SU-DHL-6 (cell line): ENCODE data around the gene MFAP5.

Experiments
- EZH2phosphoT487 ChIP-seq: fragments of 200-600 bp; sonication (generic), shearing (Covaris generic); conservative IDR thresholded peaks from 2 replicates; pipeline ENCODE4 v1.6.1; 2018; ENCODE audit warnings: mild to moderate bottlenecking, antibody characterized with exemption, low read length, moderate library complexity, mixed read lengths
- TF ChIP-seq, protein P1 (sequence below): fragments of 200-600 bp; sonication (generic); IDR thresholded peaks from one replicate; pipeline ENCODE4 v1.5.1; 2017; ENCODE audit warnings: antibody characterized with exemption, mild to moderate bottlenecking, low read length, moderate library complexity; ENCODE audit not compliant: insufficient read depth, poor library complexity, severe bottlenecking

- TF ChIP-seq, protein P1, sequence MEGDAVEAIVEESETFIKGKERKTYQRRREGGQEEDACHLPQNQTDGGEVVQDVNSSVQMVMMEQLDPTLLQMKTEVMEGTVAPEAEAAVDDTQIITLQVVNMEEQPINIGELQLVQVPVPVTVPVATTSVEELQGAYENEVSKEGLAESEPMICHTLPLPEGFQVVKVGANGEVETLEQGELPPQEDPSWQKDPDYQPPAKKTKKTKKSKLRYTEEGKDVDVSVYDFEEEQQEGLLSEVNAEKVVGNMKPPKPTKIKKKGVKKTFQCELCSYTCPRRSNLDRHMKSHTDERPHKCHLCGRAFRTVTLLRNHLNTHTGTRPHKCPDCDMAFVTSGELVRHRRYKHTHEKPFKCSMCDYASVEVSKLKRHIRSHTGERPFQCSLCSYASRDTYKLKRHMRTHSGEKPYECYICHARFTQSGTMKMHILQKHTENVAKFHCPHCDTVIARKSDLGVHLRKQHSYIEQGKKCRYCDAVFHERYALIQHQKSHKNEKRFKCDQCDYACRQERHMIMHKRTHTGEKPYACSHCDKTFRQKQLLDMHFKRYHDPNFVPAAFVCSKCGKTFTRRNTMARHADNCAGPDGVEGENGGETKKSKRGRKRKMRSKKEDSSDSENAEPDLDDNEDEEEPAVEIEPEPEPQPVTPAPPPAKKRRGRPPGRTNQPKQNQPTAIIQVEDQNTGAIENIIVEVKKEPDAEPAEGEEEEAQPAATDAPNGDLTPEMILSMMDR: no peak
- no peak for TF ChIP-seq EZH2phosphoT487
Measured at GRCh38 chr12:8667270-8667669, 4.6 kb upstream of the MFAP5 start.
